Measurements from ENCODE around the gene SYNM. TPM values are rescaled to one million over a fixed set of nuclear protein-coding genes. Genes with fewer than 3 reads are reported as not detected.

The SYNM gene
- polyA plus RNA-seq, 1 experiment, result 1.8 TPM

DNA sequence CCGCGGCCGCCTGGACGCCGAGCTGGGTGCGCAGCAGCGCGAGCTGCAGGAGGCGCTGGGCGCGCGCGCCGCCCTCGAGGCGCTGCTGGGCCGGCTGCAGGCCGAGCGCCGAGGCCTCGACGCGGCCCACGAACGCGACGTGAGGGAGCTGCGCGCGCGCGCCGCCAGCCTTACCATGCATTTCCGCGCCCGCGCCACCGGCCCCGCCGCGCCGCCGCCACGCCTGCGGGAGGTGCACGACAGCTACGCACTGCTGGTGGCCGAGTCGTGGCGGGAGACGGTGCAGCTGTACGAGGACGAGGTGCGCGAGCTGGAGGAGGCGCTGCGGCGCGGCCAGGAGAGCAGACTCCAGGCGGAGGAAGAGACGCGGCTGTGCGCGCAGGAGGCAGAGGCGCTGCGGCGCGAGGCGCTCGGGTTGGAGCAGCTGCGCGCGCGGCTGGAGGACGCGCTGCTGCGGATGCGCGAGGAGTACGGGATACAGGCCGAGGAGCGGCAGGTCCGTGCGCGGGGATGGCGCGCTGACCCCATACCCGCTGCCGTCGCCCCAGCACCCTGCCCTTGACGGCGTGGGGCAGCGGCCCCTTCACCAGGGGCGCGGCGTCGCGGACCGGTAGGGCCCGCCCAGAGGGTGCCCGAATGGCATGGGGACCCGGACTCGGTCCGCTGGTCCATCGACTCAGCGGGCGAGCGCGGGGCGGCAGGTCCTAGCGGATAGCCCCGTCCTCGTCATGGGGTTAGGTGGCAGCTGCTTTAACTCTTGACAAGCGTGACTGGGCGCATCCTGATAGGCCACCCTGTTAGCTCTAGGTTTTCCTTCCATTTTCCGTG lies 848 bp downstream of the SYNM start:
- TF ChIP-seq, protein P1, sequence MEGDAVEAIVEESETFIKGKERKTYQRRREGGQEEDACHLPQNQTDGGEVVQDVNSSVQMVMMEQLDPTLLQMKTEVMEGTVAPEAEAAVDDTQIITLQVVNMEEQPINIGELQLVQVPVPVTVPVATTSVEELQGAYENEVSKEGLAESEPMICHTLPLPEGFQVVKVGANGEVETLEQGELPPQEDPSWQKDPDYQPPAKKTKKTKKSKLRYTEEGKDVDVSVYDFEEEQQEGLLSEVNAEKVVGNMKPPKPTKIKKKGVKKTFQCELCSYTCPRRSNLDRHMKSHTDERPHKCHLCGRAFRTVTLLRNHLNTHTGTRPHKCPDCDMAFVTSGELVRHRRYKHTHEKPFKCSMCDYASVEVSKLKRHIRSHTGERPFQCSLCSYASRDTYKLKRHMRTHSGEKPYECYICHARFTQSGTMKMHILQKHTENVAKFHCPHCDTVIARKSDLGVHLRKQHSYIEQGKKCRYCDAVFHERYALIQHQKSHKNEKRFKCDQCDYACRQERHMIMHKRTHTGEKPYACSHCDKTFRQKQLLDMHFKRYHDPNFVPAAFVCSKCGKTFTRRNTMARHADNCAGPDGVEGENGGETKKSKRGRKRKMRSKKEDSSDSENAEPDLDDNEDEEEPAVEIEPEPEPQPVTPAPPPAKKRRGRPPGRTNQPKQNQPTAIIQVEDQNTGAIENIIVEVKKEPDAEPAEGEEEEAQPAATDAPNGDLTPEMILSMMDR (IDR thresholded peaks at IDR 0.05; ENCODE audit: insufficient read depth, low read depth, low read length), result no peak
- Histone ChIP-seq H3K27me3 (ENCODE audit: control insufficient read depth, insufficient read depth, low read length) (peaks cover 9% of the 10 kb centered on the region; the same call in 1 of the 2 replicates), H3K4me3 (ENCODE audit: low read depth, low read length) (peak overlapping the region; percentile 43), H3K36me3 (ENCODE audit: control insufficient read depth, insufficient read depth, low read length) (no peaks in the 10 kb centered on the region)
- CTCF ChIA-PET, result interaction anchor here (0.6 to 2.7 kb wide), 30 partner anchors 8 to 612 kb away, joined by 3 to 30 read pairs (median 4); no protein-coding TSS in a partner anchor
- DNase-seq (ENCODE audit: low read depth), result no peak
- POLR2A ChIA-PET, result no interaction called here

DNA sequence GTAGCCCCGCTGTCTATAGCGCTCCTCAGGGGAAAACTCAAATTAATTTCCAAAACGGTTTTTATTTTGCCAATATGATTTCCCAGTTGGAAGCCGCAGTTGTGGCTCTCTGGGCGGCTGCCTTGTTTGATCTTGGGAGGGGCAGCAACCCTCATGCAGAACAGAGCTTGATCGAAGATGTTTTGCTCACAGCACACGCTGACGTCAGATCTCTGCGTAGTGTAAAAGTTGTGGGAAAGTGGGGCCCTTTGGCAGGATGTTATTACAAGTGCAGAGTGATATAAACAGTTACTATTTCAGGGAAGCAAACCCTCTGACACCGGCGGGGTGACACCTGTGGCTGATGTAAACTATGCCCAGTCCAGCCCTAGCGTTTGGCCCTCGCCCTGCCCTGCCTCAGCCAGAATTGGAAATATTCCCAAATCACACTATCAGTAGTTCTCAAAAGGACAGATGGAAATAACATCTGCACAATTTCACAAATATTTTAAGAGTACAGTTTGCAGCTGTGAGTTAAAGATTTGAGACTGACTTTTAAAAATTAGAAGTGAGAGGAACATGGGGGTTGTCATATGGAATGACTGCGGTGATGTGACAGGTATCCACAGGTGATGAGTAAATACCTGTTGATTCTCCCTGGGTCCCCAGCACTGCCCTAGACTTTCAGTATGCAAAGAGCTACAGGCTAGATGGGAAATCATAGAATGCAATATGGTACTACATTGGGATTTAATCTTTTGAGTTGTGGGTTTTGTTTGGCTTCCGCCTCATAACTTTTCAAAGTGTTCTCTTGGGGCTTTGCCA lies 1.7 kb downstream of the SYNM start:
- Histone ChIP-seq H3K4me3 (ENCODE audit: low read depth, low read length) (peak overlapping the region; percentile 43), H3K36me3 (ENCODE audit: control insufficient read depth, insufficient read depth, low read length) (no peaks in the 10 kb centered on the region), H3K27me3 (ENCODE audit: control insufficient read depth, insufficient read depth, low read length) (peaks cover 9% of the 10 kb centered on the region; the same call in 1 of the 2 replicates)
- no peak for DNase-seq (ENCODE audit: low read depth)
- ChIA-PET POLR2A (no interaction called here), CTCF (interaction anchor here (0.7 to 2.7 kb wide), 8 partner anchors 10 to 142 kb away, joined by 3 to 30 read pairs (median 5); no protein-coding TSS in a partner anchor)
- TF ChIP-seq, protein P1 (IDR thresholded peaks at IDR 0.05; ENCODE audit: insufficient read depth, low read depth, low read length), result no peak

DNA sequence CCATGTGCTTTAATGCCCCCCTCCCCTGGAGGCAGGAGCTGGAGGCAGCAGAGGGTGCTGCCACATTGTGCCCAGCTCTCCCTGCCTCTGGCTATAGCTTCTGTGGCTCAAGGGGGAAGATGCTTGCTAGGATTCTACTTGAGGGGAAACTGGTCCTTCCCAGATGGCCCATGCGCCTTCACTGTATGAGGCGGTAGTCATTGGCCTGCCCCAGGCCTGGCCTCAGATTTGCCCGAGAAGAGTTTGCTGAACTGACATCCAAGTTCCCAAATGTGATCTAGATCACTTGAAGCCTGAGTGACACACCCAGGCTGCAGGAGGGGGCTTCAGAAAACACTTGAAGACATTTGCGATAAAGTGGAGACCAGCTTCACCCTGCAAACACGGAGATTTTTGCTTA lies 4.1 kb downstream of the SYNM start:
- H3K4me3 ChIP-seq (ENCODE audit: low read depth, low read length), result no peak overlapping the region
- H3K36me3 ChIP-seq (ENCODE audit: control insufficient read depth, insufficient read depth, low read length), result no peaks in the 10 kb centered on the region
- H3K27me3 ChIP-seq (ENCODE audit: control insufficient read depth, insufficient read depth, low read length), result no peaks in the 10 kb centered on the region
- DNase-seq (ENCODE audit: low read depth), result no peak
- CTCF ChIA-PET, result interaction anchor here (1.3 to 2.7 kb wide), 3 partner anchors 8 to 104 kb away, joined by 4 to 14 read pairs (median 6); no protein-coding TSS in a partner anchor
- TF ChIP-seq, protein P1 (IDR thresholded peaks at IDR 0.05; ENCODE audit: insufficient read depth, low read depth, low read length), result no peak
- POLR2A ChIA-PET, result no interaction called here

DNA sequence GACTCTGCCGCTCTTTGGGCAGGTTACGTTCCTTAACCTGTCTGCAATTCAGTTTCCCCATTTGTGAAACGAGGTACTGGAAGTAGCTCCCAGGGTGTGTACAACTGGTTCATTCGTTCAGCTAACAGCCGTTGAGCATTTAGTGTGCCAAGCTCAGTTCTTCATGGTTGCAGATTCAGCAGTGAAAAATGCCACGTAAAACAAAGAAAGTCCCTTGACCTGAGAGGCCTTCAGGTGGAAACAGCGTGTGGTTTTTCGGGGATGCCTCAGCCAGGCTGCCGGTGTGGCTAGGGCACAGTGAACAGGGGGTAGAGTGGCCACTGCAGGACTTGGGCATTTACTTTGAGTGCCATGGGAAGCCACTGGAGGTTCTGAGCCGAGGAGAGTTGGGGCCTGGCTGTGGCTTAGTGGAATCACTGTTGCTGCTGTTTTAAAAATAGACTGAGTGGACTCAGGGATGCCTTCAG lies 4.7 kb downstream of the SYNM start:
- DNase-seq (ENCODE audit: low read depth), result no peak
- ChIA-PET CTCF (interaction anchor here (1.3 to 2.7 kb wide), 3 partner anchors 9 to 104 kb away, joined by 4 to 14 read pairs (median 6); no protein-coding TSS in a partner anchor), POLR2A (no interaction called here)
- no peaks in the 10 kb centered on the region for H3K36me3 ChIP-seq (ENCODE audit: control insufficient read depth, insufficient read depth, low read length)
- TF ChIP-seq, protein P1 (IDR thresholded peaks at IDR 0.05; ENCODE audit: insufficient read depth, low read depth, low read length), result no peak
- no peaks in the 10 kb centered on the region for H3K27me3 ChIP-seq (ENCODE audit: control insufficient read depth, insufficient read depth, low read length)
- no peak overlapping the region for H3K4me3 ChIP-seq (ENCODE audit: low read depth, low read length)

DNA sequence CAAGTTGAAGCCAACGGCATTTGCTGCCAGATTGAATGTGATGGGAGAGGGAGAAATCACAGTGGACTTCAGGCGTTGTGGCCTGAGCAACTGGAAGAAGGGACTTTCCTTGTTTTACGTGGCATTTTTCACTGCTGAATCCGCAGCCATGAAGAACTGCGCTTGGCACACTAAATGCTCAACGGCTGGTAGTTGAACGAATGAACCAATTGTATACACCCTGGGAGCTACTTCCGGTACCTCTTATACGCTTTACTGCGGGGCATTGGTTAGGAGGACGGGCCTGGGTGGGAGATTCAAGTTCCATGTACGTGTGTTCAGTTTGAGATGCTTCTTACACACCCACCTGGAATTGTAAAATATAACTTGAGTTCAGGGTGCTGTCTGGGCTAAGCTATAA lies 5.2 kb downstream of the SYNM start:
- H3K36me3 ChIP-seq (ENCODE audit: control insufficient read depth, insufficient read depth, low read length), result no peaks in the 10 kb centered on the region
- TF ChIP-seq, protein P1 (IDR thresholded peaks at IDR 0.05; ENCODE audit: insufficient read depth, low read depth, low read length), result no peak
- H3K27me3 ChIP-seq (ENCODE audit: control insufficient read depth, insufficient read depth, low read length), result no peaks in the 10 kb centered on the region
- H3K4me3 ChIP-seq (ENCODE audit: low read depth, low read length), result no peak overlapping the region
- DNase-seq (ENCODE audit: low read depth), result no peak
- CTCF ChIA-PET, result interaction anchor here (1.3 to 2.7 kb wide), 3 partner anchors 10 to 103 kb away, joined by 4 to 14 read pairs (median 6); no protein-coding TSS in a partner anchor
- POLR2A ChIA-PET, result no interaction called here

All from BJ (cell line).